Posterior cingulate gyrus (tissue), 11 donors: ENCODE measurements around the gene DOCK11.
A peak's percentile ranks its signal among the peaks of the same experiment; 100 is the strongest.

ENCODE experiments used
- DNase-seq, 10 donors: peaks; one replicate each; pipeline versions ENCODE4 v3.0.0 to v3.0.0-alpha.2; 2020 to 2021; ENCODE audit warnings: mixed read lengths in 3 of 10
- intact Hi-C: fragments of 100-400 bp; cut with DNase I; formaldehyde crosslinking; loops from one replicate; pipeline ENCODE4 v1.15.1; 2023

The DOCK11 gene

DNA sequence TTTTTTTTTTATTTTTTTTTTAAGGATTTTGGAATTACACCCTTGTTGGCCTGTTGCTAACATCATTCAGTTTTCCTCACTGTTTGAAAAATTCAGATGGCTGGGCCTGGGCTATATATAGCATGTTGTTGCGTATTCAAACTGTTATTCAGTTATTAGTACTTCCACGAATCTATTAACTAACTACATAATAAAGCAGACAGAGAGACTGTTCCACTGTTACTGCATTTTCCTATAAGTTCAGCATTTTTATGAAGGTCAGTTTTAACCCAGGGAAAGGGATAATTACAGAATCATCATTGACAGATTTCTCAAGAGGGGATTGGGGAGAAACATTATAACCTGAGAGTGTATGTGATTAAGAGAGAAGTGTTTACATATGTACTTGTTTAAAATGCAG is 3.1 kb downstream of the DOCK11 start:
- intact Hi-C loops, result no loop called here
- DNase-seq, result no peak

DNA sequence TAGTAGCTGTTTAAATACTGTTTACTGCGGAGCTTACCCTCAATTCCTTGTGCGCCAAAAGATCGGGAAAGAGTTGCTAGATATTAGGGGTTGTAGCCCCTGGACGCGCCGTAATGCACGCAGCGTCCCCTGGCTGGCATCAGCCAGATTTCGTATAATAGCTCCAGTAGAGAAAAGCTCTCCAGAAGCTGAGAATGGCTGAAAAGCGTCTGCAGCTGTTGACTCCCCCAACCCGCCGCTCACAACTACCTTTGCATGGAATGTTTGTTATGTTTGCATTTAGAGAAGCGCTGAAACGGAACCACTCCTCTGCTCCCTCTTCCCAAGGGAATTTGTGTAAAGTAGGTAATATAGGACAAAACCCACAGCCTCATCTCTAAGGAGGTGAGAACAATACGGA is 3.7 kb downstream of the DOCK11 start:
- DNase-seq, result peak in 1 of 10 donors; percentile 3
- intact Hi-C loops, result no loop called here

DNA sequence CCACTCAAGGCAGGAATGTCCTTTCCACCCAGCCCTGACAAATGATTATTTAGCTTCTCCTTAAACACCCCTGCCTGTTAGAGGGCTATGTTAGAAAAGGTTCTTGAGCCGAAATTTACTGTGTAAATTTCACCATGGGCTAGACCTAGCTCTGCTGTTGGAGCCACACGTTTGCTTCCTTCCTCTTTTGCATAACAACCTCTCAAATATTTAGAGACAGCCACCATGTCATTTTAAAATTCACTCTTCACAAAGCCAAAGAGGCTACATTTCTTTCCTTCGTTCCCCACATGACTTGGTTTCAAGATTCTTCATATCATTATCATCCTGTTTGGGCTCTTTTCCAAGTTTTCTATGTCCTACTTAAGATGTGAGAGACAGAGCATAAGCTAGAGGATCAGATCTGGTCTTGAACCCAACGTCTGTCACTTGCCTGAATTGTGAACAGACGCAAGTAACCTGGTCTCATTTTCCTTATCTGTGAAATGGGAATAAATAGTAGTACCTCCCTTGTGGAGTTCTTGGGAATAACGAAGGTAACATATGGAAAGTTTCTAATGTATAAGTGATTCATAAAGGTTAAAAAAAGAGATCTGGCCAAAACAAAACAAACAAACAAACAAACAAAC is 6.7 kb downstream of the DOCK11 start:
- DNase-seq, result no peak
- intact Hi-C loops, result no loop called here

DNA sequence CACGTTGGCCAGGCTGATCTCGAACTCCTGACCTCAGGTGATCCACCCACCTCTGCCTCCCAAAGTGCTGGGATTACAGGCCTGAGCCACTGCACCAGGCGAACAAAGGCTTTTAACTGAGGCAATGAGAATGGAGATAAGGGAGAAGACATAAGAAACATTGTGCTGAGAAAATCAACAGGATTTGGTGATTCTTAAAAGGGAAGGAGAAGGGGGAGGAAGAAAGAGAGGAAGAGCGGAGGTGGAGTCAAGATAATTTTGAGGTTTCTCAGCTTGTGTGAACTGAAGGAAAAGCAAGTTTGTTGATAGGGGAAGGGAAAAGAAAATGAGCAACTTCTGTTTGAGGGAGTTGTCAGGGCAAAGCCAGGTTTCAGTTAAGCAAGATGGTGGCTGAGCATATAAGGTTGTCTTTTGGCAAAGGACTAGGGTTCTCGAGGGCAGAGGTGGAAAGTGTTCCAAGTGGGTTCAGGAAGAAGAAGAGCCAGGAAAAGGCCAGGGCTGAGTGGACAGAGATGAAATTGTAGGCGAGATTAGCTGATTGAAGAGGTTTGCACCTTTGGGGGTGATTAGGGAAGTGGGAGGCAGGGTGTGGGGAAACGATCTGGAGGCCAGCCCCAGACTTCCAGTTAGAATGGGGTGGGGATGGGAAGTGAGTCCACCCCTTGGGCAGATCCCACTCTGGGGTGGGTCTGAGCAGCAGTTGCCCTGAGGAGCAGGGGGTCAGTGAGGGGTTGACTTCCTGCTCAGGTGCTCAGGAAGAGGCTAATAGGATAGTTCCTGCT is 7.8 kb downstream of the DOCK11 start:
- intact Hi-C loops, result no loop called here
- DNase-seq, result no peak

DNA sequence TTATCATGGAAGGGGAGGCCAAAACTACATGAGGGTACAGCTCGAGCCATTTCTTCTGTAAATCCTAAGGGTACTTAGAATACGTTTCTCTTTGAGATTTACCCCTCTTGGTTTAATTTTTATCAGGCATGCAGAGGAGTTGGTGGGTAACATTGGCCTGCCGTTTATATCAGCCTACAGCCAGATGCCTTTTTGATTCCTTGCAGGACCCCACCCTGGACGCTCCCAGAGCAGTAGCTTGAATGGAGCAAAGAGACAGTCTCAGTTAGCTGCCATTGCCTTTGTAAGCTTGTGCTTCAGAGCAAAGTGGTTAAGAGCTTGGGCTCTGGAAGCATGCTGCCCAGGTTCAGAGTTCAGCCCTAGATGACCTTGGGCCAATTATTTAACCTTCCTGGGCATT is 9.0 kb downstream of the DOCK11 start:
- DNase-seq, result no peak
- intact Hi-C loops, result no loop called here

DNA sequence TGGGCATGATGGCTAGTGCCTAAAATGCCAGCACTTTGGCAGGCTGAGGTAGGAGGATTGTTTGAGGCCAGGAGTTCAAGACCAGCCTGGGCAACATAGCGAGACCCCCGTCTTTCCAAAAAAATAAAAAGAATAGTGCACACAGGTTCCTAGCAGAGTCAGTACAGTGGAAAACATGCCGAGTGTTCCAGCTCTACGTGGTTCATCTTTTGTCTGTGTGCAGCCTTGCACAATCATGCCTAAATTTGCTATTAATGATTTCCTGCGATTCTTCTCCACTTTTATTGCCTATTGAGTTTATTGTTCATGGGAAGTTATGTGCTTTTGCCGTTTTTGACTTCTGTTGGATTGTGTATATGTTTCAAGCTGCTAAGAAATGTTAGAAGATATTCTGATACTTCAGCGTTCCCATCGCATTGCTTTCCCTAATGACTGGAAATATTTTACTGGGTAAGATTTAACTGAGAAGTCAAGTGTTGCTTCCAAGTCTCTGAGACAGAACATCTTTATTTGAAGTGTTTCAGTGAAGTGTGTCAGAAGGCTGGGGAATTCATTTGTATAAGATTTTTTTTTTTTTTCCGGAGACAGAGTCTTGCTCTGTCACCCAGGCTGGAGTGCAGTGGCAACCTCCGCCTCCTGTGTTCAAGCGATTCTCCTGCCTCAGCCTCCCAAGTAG is 11.3 kb downstream of the DOCK11 start:
- DNase-seq, result no peak
- intact Hi-C loops, result no loop called here

DNA sequence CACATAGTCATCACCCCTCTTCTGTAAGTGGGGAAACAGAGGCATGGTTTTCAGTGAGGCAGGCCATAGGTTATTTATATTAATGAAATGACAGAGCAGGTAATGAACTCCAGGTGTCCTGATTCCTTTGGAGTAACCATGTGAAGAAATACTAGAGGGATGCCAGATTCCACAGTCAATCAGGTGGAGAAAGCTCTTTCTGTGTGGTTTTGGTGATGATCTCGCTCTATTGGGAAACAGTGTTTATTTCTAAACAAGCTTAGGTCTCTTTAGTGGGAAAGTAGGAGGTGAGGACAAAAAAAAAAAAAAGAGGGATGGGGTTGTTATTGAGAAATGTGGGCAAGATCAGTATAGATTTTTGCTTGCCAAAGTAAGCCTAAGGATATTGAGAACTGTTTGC is 12.2 kb downstream of the DOCK11 start:
- intact Hi-C loops, result no loop called here
- DNase-seq, result no peak

DNA sequence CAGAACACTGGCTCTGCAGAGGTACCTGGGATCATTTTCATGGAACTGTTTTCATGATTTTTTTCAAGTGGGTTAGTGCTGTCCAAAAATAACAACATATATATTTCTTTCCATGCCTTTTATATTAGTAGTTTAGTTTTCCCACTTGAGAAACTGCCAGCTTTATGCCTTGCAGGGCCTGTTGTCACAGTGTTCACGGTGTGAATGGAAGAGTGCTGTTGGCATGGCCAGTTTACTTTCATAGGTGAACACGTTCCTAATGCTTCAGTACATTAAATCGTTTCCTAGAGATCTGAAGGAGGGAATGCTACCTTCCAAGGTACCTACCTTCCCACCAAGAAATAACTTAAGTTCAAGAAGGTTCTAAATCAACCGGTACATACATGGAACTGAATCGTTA is 12.6 kb downstream of the DOCK11 start:
- no peak for DNase-seq
- intact Hi-C loops, result no loop called here

DNA sequence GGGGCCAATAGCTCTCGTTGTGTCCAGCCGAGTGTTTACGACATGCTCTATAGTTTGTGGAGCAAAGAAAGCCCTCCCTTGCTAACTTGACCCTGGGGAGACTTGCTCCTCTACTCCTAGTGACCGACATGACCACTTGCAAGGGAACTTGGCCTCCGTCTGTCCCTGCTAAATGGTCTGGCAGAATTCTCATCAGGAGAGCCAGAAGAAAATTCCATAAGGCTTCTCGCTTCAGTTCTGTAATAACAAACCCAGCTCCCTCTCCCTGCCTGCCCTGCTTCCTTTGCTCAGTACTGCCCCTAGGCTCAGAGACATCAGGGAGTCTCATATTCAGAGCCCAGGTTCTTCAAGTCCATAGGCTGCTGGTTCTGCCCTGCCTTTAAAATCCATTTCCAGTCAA is 13.0 kb downstream of the DOCK11 start:
- intact Hi-C loops, result no loop called here

DNA sequence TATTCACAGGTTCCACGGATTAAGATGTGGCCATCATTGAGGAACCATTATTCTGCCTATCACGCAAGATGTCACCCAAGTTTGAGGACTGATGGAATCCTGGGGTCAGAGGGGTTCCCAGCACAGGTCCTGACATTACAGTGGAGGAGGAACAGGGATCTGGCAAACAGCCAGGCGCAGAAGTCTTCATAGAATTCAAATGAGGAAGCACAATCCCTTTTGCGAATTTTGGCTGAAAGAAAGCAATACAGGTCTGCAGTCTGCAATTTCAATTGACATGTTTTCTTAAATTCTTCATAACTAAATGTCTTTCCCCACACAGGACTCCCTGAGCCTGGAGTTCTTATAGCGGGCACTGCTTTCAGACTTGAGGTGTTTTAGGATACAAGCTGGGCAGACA is 14.5 kb downstream of the DOCK11 start:
- no peak for DNase-seq
- intact Hi-C loops, result no loop called here

More for the DNA sequence above, 13.0 kb downstream of the DOCK11 start:
- DNase-seq, result no peak

DNA sequence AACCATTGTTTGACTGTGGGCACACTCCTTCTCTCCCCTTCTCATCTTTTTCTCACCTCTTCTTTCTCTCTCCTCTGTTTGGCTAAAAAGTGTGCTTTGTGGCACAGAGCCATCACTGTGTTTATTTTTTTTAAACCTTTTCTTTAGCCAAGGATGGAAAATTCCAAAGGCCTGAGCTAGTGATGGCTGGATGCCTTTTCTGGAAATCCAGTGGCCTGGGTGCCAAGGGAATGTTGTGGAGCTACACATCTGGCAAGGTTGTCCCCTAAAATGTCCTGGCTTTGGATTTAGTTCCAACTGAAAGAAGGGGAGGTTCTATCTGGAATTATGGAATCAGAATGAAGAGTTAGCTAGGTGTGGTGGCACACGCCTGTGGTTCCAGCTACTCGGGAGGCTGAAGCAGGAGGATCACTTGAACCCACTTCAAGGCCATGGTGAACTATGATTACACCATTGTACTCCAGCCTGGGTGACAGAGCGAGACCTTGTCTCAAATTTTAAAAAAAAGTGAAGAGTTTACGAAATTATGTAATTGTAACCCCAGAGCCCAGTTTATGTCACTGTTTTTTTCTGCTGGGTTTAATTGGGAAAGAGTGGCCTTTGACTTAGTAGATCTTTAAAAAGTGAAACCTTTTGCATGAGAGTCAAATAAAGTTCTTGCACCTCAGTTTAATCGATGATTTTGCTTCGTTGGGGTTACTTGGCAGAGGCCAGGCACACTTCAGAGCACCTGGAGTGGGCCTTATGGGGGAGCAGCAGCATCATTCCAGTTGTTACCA is 17.7 kb downstream of the DOCK11 start:
- no peak for DNase-seq
- intact Hi-C loops, result no loop called here

DNA sequence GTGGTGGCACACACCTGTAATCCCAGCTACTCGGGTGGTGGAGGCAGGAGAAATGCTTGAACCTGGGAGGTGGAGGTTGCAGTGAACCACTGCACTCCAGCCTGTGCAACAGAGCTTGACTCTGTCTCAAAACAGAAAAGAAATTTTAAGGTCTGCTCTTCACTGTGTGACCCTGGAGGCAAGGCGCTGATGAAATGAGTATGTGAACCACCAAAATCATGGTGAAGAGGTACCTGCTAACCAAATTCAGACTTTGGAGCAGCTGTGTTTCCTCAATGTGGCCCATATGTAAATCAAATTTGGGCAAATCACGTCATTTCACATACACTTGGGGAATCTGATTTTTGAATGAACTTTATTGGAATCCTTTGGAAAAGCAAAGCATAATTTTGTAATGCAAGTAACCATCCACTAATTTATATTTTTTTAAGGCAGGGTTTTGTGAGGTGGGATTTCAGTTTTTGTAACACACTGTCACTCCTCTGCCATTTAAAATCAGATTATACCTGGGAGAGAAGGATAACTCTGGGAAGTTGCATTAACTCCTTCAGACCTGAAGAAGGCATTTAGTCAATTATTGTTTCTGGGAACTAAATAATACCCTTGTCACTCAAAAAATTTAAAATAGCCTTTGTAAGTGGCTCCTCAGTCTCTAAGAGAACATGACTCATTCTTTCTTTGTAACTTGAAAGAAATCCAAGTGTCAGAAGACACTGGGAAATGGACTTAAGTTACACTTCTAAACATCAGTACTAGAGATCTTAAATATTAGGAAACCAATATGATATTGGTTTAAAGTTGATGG is 24.0 kb downstream of the DOCK11 start:
- DNase-seq, result no peak
- intact Hi-C loops, result no loop called here

DNA sequence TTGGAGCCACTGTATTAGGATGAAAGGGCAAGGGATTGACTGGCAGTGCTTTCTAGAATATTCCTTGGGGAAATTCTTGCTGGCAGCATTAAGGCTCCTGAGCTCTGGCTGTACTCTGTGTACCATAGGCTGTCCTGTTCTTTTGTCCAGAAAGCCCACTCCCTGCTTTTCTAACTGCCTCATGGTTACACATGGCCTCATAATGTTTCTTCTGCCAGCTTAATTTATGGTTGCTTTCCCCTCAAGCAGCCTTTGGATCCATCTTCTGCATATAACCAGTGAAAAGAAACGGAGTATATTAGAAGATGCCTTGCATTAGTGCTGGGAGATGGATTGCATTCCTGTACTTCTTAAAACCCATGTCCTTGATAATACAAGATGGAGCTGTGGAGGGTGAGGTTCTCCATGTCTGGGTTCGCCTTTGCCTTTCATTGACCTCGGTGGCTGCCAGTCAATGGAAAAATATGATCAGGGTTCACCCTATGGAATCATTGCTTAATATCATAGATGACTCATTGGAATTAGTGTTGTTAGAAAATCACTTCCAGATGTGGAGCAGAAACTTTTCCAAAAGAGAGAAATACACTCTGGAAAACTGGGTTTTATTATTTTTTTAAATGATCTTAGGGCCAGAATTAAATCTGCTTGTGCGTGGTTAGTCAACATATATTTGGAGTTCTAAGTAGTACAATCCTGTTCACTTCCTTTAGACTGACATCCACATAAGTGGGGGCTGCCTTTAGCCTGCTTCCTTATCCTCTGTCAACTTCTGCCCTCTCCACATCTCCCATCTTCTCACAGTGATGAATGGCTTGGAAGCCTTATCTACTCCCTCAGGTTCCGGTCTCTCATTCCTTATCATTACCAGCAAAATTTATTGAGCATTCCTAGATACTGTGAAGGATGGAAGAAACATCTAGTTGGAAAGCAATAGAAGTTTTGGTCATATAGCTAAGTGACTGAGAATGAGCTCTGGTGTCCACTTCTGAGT is 24.9 kb downstream of the DOCK11 start:
- intact Hi-C loops, result no loop called here
- no peak for DNase-seq

DNA sequence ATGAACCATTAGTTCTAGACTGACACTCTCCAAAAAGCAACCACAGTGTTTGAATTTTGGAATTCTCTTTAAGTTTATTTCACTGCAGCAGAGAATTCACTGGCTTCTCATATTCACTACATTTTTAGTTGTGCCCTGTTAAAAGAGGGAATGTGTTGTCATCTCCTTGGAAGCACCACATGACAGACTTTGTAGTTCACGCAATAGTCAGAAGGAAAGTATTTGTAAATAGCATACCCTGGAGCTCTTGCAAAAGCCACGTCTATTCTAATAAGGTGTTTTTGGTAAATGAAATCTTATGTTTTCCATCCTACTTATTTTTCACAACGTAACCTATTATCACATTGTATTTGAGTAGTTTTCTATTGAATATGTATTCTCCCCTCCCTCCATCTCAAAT is 25.8 kb downstream of the DOCK11 start:
- no peak for DNase-seq
- intact Hi-C loops, result no loop called here

DNA sequence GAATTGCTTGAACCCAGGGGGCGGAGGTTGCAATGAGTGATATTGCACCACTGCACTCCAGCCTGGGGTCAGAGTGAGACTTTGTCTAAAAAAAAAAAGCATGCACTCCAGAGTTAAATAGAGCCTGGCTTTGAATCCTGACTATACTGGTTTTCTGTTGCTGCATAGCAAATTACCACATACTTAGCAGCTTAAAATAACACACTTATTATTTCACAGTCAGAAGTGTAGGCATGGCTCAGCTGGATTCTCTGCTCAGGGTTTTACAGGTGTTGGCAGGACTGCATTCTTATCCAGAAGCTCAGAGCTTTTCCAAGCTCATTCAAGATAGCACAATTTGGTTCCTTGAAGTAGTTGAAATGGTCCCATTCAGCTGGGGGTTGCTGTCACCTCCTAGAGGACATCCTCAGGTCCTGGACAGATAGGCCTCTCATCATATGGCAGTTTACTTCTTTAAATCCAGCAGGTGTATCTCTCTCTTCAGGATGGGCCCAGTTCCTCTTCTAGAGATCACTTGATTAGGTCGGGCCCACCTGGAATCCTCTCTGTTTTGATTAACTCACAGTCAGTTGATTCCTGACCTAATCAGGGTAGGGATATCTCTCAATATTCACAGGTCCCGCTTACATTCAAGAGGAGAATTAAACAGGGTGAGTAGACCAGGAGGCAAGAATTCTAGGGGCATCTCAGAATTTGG is 26.8 kb downstream of the DOCK11 start:
- intact Hi-C loops, result no loop called here
- DNase-seq, result no peak

DNA sequence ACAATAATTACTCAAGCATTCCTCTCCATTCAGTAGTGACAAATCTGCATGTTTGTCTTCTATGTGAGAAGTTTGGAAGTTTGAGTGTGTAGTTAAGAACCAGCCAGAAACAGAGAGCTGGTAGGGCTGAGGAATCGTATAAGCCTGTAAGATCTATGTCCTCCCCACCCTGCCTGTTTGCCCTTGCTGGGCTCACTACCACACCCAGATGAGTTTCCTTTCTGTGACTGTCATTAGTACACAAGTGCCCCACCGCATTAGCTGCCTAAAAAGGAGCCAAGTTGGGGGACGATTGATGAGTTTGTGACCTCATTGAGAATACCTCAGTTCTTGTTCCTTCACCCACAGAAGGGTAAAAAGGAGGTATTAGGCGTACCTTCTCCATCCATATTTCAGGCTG is 28.3 kb downstream of the DOCK11 start:
- intact Hi-C loops, result no loop called here
- no peak for DNase-seq

DNA sequence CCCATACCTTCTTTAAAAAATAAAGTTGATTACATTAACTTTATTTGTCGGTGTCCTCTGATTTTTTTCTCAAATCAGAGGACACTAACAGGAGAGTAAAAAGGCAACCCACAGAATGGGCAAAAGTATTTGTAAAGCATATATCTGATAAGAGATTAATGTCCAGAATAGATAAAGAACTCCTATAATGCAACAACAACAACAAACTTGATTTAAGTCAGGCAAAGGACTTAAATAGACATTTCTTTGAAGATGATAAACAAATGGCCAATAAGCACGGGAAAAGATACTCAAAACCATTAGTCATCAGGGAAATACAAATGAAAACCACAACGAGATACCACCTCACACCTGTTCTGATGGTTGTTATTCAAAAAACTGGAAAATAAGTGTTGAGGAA is 28.7 kb downstream of the DOCK11 start:
- DNase-seq, result no peak
- intact Hi-C loops, result no loop called here

DNA sequence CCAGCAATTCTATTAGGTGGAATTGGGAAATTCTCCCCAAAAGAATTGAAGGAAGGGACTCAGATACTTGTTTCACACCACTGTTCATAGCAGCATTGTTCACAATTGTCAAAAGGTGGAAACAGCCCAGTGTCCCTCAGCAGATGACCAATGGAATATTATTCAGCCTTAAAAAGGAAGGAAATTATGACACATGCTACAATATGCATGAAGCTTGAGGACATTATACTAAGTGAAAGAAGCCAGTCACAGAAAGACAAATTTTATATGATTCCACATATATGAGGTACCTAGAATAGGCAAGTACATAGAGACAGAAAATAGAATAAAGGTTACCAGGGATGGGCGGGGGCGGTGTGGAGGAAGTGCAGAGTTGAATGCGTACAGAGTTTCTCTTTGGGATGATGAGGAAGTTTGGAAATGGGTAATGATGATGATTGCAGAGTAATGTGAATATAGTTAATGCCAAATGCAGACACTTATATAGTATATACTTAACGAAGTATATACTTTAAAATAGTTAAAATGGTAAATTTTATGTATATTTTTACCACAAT is 29.6 kb downstream of the DOCK11 start:
- DNase-seq, result no peak
- intact Hi-C loops, result no loop called here
